ENCODE data around the gene OCLN.
"Not testable (repeated sequence)": the region's sequence is repeated elsewhere in the genome, so short reads cannot be mapped to it uniquely, and the experiment has no call there.

Gene OCLN

DNA sequence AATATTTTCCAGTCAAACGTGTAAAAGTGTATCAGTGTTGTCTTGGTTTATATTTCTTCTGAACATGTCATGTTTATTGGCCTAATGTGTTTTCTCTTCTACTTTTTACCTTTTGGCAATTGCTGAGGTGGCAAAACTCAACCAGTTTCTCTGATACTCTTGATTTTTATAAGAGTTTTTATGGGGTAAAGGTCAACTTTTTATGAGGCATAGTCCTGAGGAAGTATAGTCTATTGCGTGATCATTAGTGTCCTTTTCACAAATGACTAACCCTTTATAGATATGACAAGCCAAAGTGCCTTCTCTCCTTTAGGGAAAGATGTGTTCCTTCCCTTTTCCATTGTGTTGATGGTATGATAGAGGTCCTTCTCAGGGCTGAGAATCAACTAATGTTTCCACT, 32.9 kb downstream of the OCLN start:
- Histone ChIP-seq H3K27ac (no peak overlapping the region), H3K4me3 (no peak overlapping the region)
- TF ChIP-seq, protein P1, sequence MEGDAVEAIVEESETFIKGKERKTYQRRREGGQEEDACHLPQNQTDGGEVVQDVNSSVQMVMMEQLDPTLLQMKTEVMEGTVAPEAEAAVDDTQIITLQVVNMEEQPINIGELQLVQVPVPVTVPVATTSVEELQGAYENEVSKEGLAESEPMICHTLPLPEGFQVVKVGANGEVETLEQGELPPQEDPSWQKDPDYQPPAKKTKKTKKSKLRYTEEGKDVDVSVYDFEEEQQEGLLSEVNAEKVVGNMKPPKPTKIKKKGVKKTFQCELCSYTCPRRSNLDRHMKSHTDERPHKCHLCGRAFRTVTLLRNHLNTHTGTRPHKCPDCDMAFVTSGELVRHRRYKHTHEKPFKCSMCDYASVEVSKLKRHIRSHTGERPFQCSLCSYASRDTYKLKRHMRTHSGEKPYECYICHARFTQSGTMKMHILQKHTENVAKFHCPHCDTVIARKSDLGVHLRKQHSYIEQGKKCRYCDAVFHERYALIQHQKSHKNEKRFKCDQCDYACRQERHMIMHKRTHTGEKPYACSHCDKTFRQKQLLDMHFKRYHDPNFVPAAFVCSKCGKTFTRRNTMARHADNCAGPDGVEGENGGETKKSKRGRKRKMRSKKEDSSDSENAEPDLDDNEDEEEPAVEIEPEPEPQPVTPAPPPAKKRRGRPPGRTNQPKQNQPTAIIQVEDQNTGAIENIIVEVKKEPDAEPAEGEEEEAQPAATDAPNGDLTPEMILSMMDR (IDR thresholded peaks at IDR 0.05), result no peak
- no peak for DNase-seq (ENCODE audit: low spot score)

DNA sequence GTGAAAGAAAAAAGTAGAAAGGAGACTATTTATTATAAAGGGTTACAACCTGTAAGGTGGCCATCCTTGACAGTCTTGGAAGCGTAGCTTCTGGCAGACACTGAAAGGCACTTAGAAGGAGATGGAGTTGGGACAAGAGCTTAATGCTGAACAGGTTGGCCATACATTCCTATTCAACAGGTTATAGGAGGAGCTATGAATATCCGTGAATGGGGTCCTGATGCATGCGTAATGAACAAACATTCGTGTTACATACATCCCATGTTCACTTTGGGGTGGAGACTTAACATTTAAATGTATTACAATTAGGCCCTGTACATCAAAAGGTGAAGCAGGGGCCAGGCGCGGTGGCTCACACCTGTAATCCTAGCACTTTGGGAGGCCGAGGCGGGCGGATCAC, 34.1 kb downstream of the OCLN start:
- Histone ChIP-seq H3K4me3 (no peak overlapping the region), H3K27ac (no peak overlapping the region)
- DNase-seq (ENCODE audit: low spot score), result no peak
- TF ChIP-seq, protein P1 (IDR thresholded peaks at IDR 0.05), result no peak

DNA sequence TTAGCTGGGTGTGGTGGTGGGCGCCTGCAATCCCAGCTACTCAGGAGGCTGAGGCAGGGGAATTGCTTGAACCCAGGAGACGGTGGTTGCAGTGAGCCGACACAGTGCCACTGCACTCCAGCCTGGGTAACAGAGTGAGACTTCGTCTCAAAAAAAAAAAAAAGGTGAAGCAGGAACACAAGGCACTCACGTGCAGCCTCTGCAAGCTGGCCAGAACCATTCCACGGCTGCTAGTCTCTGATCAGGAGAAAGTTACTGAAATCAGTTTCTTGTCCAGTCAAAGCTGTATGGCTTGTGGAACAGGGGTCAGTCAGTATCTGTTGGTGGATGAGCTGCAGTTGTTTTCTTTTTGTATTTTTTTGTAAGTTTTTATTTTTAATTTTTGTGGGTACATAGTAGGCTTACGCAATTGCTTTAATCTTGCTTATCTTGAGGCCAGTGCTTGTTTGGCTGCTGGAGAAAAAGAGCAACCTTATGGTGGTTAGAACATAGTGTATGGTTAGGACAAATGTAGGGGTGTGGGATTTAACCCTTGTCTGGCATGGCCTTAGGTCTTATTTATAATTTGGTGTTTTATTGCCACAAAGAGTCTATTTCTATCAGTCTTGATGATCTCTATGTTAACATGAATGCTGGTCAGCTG, 34.7 kb downstream of the OCLN start:
- no peak for DNase-seq (ENCODE audit: low spot score)
- H3K4me3 ChIP-seq, result no peak overlapping the region
- TF ChIP-seq, protein P1 (IDR thresholded peaks at IDR 0.05), result no peak
- no peak overlapping the region for H3K27ac ChIP-seq

DNA sequence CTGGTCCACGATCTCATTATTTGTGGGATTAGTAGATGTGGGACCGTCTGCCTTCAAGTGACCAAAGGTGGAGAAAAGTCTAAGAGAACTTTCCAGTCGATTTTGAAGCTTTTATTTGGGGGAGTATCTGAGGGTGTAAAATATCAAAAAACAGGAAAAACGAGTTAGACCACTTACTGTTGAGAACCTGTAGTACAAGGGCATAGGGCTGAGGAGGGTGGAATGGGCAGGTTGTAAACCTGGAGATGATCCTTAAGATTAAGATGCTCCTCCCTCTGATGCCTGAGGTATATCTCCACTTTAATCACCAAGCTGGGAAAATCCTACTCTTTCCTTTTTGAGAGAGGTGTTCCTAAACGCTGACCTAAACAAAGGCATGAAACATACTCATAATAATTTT, 35.4 kb downstream of the OCLN start:
- Histone ChIP-seq H3K27ac (no peak overlapping the region), H3K4me3 (no peak overlapping the region)
- DNase-seq (ENCODE audit: low spot score), result no peak
- TF ChIP-seq, protein P1 (IDR thresholded peaks at IDR 0.05), result no peak

GRCh38 chr5:69528609-69529008, 36.0 kb downstream of the OCLN start:
- no peak for DNase-seq (ENCODE audit: low spot score)
- Histone ChIP-seq H3K4me3 (no peak overlapping the region), H3K27ac (no peak overlapping the region)
- TF ChIP-seq, protein P1 (IDR thresholded peaks at IDR 0.05), result no peak

DNA sequence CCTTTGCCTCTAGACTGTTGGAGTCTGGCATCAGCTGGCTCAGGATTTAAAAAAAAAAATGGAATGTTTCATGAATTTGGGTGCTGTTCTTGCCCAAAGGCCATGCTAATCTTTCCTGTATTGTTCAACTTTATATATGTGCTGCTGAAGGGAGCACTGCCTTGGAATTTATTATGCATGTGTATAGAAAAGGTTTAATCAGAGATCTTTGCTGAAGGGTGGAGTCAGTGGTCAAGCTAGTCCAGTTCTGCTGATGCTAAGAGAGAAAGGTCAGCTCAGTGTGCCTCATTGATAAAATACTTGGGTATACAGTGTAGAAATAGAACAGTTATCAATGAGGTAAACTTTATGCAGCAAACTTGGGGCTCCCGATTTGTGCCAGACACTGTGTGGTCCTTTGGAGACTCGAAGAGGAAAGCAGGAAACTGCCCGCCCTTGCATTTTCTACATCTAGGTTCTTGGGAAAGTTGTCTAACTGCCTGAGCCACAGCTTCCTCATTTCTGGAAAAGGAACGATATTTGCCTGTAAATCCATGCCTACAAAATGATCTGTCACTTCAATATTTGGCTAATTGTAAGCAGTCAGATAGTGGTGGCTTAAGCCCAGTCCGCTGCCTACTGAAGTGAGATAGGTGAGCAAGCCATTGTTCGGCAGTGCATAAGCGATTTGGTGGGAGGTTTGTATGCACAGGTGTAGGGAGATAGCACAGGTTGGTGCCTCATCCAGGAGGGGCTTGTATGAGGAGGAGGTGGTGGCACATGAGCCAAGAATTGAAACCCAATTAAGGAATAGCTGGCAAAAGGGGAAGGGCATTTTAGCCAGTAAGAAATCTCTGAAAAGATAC, 38.2 kb downstream of the OCLN start:
- Histone ChIP-seq H3K27ac (no peak overlapping the region), H3K4me3 (no peak overlapping the region)
- no peak for DNase-seq (ENCODE audit: low spot score)
- TF ChIP-seq, protein P1 (IDR thresholded peaks at IDR 0.05), result no peak

GRCh38 chr5:69531406-69531801, 38.8 kb downstream of the OCLN start:
- TF ChIP-seq, protein P1 (IDR thresholded peaks at IDR 0.05), result no peak
- no peak for DNase-seq (ENCODE audit: low spot score)
- Histone ChIP-seq H3K27ac (no peak overlapping the region), H3K4me3 (no peak overlapping the region)

- not testable (repeated sequence) for DNase-seq (ENCODE audit: low spot score); H3K27ac ChIP-seq
Observed at GRCh38 chr5:69537911-69538310, 45.3 kb downstream of the OCLN start.

DNA sequence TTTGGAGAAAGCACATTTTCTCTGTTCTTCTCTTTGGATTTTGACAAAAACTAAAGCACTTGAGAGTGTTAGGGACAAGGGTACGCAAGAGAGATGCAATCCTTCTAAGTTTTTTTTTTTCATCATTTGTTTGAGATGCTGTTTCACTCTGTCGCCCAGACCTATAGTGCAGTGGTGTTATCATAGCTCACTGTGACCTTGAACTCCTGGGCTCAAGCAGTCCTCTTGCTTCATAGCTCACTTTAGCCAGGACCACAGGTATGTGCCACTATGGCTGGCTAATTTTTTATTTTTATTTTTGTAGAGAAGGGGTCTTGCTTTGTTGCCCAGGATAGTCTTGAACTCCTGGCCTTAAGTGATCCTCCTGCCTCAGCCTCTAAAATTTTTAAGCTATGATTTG, 46.1 kb downstream of the OCLN start:
- not testable (repeated sequence) for H3K27ac ChIP-seq; DNase-seq (ENCODE audit: low spot score); H3K4me3 ChIP-seq

More at GRCh38 chr5:69537911-69538310, 45.3 kb downstream of the OCLN start:
- H3K4me3 ChIP-seq, result not testable (repeated sequence)

GRCh38 chr5:69541347-69541746, 48.8 kb downstream of the OCLN start:
- not testable (repeated sequence) for H3K27ac ChIP-seq; DNase-seq (ENCODE audit: low spot score); H3K4me3 ChIP-seq

All from coronary artery (tissue), 2 donors.